HG02642 (cell line): ENCODE measurements around the gene RIPOR1.
"Not testable (repeated sequence)": the region's sequence is repeated elsewhere in the genome, so short reads cannot be mapped to it uniquely, and the experiment has no call there.

Source experiments
- ATAC-seq: cut with Tn5 transposase; IDR thresholded peaks from one replicate; pipeline ENCODE4 v1.9.1; 2021; ENCODE audit warnings: mild to moderate bottlenecking; ENCODE audit not compliant: unreplicated experiment, poor library complexity

The RIPOR1 gene, protein sequence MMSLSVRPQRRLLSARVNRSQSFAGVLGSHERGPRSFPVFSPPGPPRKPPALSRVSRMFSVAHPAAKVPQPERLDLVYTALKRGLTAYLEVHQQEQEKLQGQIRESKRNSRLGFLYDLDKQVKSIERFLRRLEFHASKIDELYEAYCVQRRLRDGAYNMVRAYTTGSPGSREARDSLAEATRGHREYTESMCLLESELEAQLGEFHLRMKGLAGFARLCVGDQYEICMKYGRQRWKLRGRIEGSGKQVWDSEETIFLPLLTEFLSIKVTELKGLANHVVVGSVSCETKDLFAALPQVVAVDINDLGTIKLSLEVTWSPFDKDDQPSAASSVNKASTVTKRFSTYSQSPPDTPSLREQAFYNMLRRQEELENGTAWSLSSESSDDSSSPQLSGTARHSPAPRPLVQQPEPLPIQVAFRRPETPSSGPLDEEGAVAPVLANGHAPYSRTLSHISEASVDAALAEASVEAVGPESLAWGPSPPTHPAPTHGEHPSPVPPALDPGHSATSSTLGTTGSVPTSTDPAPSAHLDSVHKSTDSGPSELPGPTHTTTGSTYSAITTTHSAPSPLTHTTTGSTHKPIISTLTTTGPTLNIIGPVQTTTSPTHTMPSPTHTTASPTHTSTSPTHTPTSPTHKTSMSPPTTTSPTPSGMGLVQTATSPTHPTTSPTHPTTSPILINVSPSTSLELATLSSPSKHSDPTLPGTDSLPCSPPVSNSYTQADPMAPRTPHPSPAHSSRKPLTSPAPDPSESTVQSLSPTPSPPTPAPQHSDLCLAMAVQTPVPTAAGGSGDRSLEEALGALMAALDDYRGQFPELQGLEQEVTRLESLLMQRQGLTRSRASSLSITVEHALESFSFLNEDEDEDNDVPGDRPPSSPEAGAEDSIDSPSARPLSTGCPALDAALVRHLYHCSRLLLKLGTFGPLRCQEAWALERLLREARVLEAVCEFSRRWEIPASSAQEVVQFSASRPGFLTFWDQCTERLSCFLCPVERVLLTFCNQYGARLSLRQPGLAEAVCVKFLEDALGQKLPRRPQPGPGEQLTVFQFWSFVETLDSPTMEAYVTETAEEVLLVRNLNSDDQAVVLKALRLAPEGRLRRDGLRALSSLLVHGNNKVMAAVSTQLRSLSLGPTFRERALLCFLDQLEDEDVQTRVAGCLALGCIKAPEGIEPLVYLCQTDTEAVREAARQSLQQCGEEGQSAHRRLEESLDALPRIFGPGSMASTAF

DNA sequence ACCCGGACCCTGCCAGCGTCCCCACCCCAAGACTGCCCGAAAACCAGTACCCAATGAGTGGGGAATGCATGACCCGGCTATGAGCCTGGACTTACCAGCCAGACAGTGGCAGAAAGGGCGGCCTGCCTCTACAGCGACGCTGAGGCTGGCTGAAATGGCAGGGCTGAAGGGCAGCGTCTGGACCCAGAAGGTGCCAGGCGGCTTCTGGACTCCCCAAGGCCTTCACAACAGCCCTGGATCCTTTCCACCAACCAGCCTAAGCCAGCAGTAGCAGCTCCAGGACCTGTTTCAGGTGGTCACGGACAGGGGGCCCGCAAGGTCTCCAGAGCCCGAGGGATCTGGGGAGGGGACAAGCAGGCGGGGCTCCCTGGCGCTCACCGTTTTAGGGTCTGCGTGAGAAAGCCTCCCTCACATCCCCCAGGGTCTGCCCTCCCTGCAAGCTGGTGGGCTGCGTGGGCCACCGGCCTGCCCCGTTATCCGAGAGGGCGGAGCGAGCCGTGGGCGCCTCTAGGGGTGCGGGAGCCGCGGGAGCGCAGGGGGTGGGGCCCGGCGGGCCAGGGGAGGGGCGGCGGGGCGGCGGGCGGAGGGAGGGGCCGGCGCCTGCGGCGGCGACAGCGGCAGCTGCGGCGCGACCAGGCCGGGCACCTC is at the start of gene RIPOR1:
Gene RIPOR1 (plus strand): TSS at position 608 of the 648 bp plus-strand sequence. CDS start 9,618 bp downstream, outside the sequence.
- ATAC-seq, result peak; percentile 33

DNA sequence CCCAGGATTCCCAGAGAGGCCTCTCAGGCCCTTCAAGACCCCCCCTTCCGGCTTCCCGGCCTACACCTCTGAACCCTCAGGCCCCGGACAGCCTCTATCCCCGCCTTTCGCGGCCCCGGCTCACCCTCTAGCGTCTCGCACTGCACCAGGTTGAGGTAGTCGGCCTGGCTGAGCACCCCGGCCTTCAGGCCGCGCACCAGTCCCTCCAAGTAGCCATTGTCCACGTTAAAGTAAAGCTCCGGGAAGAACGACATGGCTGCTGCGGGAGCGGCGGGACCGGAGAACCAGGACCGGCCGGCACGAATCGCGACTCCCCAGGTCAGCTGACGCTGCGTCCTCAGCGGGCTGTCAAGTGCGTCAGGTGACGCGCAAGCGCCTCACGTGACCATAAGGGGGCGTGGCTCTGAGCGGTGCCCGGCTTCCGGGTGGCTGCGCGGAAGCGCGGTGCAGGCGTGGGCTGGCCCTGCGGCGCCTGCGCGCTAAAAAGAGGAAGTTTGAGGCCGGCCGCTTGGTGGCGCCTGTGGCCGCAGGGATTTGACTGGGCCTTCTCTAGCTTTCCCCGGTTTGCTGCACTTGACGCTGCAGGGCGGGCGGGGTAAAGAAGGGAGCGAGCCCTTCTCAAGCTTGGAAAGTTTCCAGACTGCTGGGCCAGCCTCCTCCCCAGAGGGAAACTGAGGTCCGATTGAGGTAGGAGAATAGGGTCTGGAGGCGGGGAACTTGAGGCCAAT is 47.6 kb upstream of the RIPOR1 start, which contains the start of gene ATP6V0D1:
Gene ATP6V0D1 (minus strand): TSS at position 325 of the 728 bp plus-strand sequence. CDS start 71 bp downstream, at position 254.
- ATAC-seq, result peak; percentile 95

DNA sequence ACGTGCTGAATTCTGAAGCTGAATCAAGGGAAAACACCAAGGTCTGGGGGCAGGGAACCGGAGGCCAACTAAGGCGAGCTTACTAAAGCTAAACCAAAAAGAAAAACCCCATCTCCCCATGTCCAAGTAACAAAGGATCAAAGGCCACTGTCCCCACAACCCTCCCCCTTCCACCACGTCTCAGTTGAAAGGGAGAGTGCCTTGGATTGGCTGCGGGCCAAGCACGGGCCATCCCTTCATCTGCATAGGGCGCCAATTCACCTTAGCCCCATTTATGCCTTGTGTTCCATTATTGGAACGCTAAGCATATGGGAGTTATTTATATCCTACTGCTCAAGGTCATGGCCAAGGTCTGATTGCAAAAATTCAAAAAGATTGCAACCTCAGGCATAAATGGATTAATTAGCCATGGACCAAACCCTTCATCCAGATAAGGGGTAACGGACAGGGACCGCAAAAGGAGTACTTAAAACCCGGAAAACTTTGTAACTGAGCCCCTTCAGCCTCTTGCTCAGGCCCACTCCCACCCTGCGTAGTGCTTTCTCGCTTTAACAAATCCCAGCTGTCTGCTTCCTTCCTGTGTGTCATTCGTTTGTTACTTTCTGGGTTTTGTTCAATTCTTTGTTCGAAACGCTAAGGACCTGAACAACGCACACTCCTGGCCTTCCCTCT is 46.9 kb upstream of the RIPOR1 start:
- peak; percentile 3 for ATAC-seq

DNA sequence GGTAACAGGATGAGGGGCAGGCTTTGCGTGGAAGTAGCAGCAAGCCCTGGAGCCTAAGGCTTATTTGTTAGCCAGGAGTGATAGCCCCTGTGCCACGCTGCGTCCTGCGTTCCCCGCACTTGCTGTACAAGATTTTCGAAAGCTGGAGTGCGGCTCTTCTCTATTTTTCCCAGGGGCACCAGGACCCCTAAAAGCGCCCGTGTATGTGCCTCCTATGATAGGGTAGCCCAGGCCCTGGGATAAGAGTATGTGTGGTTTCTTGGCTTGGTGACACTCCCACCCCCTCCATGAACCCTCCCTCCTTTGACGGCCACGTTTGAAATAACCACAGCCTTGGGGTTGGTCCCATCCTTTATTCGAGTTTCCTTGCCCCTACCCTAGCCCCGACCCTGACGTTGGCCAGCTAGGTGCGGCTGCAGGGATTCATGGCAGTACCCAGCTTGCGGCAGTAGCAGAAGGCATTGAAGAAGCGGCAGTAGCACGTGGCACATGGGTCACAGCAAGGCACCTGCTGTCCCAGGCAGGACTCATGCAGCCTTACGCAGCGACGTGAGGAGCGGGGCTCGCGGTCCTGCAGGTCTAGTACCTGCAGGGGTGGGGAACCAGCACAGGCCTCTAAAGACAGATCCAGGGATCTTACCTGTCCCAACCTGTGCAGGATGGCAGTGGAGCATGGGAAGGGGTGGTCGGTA is 46.2 kb upstream of the RIPOR1 start:
- no peak for ATAC-seq

DNA sequence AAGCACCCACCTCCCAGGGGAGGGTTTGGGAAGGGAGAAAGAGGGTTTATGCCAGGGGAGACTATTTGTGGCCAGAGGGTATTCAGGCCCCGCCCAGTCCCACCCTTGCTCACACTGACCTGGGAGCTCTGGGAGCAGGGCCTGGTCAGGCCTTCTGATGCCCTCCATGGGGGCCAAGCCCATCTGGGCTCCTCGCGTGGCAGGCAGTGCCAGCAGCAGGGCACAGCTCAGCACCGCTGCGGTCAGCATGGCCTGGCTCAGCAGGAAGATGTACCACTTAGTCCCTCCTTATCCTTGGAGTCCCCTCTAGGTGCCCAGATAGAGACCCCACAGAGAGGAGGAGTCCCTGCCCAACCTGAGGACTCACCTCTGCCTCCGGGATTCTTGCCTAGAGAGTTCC is 45.5 kb upstream of the RIPOR1 start, which contains the start of gene AGRP:
Gene AGRP (minus strand): TSS at position 398 of the 400 bp plus-strand sequence. CDS start 149 bp downstream, at position 249.
- no peak for ATAC-seq

DNA sequence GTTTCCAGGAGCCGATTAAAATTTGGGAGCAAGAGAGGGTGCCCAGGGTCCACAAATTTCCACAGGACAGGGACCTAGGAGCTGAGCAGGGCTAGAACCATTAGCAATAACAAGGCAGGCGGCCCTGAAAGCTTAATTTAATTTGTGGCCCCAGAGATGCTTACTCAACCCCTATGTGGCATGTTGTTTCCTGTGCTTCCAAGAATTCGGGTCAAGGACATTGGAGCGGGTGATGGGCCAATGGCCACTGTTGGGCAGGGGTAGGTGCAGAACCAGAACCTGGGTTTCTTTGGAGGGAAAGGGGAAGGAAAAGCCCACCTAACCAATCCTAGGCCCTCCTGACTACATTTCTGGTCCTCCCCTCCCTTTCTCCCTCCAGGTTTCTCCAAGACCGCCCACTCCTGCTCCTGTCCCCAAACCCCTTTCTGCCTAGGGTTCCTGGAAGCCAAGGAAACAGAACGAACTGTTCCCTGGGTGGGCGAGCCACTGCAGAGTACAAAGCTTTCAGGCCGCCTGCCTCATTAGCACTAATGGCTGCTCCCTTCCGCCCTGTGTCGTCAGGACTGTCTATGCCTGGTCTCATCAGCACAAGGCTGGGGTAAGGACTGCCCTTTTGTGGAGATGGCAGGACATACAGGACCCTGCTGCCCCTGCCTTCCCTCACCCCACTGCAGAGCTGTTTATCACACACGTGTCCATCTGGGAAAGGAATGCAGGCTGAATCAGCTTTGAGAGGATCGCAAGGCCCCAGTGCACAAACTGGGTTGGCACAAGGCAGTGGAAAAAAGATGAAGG is 44.7 kb upstream of the RIPOR1 start:
- ATAC-seq, result no peak

DNA sequence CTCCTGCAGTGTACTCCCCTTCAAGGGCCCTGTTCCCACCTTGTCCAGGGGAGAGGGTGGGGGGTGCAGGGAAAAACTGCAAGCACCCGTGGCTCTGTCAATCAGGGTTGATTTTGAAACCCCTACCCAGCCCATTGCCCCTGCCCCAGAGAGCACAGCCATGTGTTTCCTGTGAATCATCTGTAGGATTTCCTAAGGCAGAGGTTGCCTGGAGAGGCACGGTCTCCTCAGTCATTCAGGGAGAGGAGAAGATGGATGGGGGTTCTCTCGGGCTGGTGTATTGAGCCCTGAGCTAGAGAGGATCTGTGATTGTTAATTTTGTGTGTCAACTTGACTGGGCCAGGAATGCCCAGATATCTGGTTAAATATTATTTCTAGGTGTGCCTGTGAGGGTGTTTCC is 41.8 kb upstream of the RIPOR1 start:
- ATAC-seq, result no peak

DNA sequence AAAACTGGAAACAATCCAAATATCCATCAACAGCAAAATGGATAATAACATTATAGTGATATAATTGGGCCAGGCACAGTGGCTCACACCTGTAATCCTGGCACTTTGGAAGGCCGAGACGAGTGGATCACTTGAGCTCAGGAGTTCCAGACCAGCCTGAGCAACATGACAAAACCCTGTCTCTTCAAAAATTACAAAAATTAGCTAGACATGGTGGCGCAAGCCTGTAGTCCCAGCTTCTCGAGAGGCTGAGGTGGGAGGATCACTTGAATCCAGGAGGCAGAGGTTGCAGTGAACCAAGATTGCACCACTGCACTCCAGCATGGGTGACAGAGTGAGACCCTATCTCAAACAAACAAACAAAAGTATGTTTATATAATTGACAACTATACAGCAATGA is 41.1 kb upstream of the RIPOR1 start:
- ATAC-seq, result not testable (repeated sequence)

DNA sequence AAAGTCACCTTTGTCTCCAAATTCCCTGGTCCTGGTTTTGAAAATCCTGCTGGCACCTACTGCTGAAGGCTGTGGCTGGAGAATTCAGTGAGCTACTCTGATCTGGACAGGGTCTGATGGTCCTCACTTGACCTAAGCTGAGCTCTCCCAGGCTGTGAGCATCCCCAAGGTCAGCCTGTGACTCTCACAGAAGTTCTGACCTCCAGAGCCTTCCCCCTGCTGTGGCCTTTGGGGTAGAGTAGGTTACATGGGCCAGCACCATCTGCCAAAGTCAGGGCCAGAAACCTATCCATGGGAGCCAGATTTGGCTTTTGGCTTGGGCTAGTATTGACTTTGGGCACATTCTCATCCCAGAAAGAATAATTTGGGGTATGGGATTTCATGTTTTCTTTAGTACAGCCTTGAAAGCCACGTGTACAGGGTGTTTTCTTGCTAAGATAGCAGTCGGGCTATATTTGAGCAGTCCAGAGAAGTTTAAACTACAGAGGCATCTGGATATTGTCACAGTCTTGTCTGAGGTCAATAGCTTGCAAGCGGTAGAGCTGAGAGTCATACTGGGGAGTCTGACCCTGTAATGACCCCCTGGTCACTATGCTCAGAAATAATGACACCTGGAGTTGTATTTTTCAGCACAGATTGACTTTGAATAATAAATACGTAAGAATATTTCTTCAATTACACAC is 39.1 kb upstream of the RIPOR1 start:
- peak; percentile 7 for ATAC-seq

DNA sequence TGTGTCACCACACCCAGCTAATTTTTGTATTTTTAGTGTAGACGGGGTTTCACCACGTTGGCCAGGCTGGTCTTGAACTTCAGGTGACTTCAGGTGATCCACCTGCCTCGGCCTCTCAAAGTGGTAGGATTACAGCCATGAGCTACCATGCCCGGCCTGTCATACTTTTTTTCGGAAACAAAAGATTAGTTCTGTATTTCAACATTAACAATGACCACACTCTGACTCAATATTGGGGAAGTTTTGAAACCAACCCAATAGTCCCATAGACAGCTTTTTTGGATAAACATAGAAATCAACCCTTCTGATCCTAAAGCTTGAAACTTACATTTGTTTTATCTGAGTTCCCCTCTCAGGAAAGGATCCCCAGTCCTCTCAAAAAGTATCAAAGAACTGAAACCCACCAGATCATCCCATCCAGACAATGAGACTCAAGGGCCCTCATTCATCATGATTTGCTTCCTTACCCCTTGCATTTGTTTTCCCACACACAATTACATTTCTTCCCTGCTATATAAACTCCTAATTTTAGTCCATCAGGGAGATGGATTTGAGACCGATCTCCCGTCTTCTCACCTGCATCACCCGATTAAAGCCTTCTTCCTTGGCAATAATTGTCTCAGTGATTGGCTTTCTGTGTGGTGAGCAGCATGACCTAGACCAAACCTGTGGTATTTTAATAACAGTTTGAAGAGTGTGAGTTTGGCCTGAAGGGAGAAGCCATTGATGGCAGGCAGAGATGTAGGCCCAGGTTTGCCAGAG is 38.1 kb upstream of the RIPOR1 start:
- no peak for ATAC-seq

DNA sequence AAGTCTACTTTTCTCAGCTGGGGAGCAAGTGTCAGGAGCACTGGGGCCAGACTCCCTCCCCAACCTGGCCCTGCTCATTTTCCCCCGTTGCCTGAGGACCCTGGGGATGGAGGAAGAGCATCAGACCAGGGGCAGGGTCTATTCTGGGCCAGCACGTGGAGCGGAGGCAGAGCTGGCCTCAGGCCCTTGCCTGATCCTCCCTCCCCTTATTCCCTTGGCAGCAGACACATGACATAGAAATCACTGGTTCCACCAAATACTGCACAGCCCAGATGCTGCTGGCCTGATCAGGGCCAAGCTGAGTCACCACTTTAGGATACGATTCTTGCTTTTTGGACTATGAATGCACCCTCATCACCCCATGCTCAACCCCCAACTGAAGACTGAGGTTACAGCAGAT is 29.5 kb upstream of the RIPOR1 start:
- no peak for ATAC-seq

DNA sequence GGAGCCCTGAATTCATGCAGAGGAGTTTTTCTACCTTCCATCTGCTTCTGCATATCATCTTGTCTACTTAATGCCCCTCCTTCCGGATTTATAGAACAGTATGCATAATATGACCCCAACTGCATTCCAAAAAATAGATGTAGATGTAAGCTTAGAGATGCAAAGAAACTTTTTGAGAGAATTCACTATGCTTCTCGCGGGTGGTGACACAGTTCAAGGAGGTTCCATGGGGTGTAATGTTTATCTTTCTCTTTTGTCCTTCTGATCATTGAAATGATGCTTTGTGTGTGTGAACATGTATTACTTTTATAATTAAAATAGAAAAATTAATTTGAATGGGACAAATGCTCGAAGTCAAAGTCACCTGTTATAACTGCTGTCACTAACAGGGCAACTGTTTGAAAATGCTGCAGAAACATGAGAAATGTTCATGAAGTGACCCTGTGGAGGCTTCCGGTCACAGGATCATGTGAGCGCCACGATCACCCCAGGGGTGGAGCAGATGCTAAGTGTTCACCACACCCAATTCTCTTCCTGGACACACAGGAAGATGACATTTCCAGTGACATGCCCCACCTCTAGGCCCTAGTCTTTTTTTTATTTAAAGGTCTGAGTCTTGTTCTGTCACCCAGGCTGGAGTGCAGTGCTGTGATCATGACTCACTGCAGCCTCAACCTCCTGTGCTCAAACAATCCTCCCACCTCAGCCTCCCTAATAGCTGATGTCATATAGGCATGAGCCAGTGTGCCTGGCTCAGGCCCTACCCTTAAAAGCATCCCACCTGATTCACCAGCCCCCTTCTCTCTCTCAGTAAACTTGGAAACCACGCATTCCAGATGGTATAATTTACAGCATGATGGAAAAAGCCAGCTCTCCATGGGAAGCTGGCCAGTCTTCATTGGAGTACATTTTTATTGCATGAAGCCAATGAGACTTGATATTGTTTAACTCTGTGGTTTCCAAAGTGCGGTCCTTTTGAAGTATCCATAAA is 24.3 kb upstream of the RIPOR1 start:
- ATAC-seq, result no peak

DNA sequence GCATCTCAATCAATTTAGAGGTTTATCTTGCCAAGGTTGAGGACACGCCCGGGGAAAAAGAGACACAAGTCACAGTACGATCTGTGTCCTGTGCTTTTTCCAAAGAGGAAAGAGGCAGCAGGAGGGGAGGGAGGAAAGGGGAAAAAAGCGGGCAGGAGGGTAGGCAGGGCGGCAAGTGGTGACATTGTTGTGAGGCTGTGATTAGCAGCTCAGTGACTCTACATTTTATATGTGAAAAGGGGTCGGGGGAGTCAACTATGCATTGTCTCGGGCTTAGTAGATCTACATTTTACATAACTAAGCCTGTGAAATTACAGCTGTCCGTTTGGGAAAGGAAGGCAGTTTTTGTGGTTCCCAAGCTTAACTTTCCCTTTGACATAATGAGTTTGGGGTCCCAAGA is 22.2 kb upstream of the RIPOR1 start:
- ATAC-seq, result no peak

DNA sequence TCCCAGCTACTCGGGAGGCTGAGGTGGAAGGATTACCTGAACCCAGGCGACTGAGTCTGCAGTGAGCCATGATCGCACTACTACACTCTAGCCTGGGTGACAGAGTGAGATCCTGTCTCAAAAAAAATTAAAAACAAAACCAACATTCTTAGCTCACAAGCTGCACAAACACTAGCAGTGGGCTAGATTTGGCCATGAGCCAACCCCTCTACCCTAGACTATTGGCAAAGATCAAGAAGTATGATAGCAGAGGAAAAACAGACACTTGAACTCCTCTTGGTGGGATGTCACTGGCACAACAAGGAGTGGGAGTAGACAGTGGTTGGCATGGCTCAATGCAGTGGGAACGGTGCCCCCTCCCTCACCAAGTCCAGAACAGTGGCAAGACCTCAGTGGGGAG is 19.6 kb upstream of the RIPOR1 start:
- no peak for ATAC-seq

DNA sequence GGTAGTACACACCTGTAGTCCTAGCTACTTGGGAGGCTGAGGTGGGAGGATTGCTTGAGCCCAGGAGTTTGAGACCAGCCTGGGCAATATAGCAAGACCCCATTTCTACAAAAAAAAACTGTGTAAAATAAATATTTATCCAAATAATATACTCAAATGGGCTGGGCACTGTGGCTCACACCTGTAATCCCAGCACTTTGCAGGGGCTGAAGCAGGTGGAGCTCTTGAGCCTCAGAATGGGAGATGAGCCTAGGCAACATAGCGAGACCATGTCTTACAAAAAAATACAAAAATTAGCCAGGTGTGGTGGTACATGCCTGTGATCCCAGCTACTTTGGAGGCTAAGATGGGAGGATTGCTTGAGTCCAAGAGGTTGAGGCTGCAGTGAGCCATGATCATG is 14.7 kb upstream of the RIPOR1 start:
- ATAC-seq, result not testable (repeated sequence)
